Tibial nerve (tissue), 4 donors: ENCODE results near the gene RNFT2. TPM values are rescaled to one million over a fixed set of nuclear protein-coding genes. Genes with fewer than 3 reads are reported as not detected.

Experiments used
- DNase-seq, 2 donors: peaks; one replicate each; pipeline ENCODE4 v3.0.0-alpha.2; 2019; ENCODE audit warnings: low spot score in 2 of 2
- H3K27ac ChIP-seq, 4 donors: fragments of 200-600 bp; sonication (generic) in 3 of 4; one replicate each; pipeline ENCODE4 v1.5.1; 2017 to 2019; ENCODE audit warnings: mild to moderate bottlenecking in 1 of 4
- H3K27me3 ChIP-seq, 2 donors: fragments of 200-600 bp; sonication (generic) in 1 of 2; one replicate each; pipeline versions ENCODE4 v1.5.1 to v1.6.0; 2017 to 2019
- H3K36me3 ChIP-seq, 3 donors: fragments of 200-600 bp; sonication (generic); one replicate each; pipeline ENCODE4 v1.5.1; 2018 to 2019
- H3K4me1 ChIP-seq, 4 donors: fragments of 200-600 bp; sonication (generic) in 3 of 4; one replicate each; pipeline ENCODE4 v1.5.1; 2017 to 2019
- H3K4me3 ChIP-seq, 4 donors: fragments of 200-600 bp; sonication (generic) in 3 of 4; one replicate each; pipeline ENCODE4 v1.5.1; 2017 to 2019; ENCODE audit warnings: mild to moderate bottlenecking in 1 of 4, moderate library complexity in 1 of 4
- H3K9me3 ChIP-seq, 4 donors: fragments of 200-600 bp; sonication (generic) in 3 of 4; one replicate each; pipeline ENCODE4 v1.5.1; 2017 to 2019
- CTCF ChIP-seq, 5 experiments: fragments of 200-600 bp in 3 of 5; fragments of 450-650 bp in 2 of 5; sonication (generic) in 3 of 5; IDR thresholded peaks; one replicate each; pipeline ENCODE4 v1.5.1; 2016 to 2019; ENCODE audit warnings: antibody characterized with exemption in 5 of 5, mild to moderate bottlenecking in 3 of 5, moderate library complexity in 2 of 5
- EP300 ChIP-seq, 2 donors: sonication (generic); formaldehyde crosslinking; IDR thresholded peaks; one replicate each; pipeline ENCODE4 v1.6.1; 2017; ENCODE audit warnings: antibody characterized with exemption in 2 of 2, mild to moderate bottlenecking in 1 of 2
- POLR2A ChIP-seq, 2 donors: fragments of 450-650 bp; IDR thresholded peaks; one replicate each; pipeline ENCODE4 v1.6.1; 2017; ENCODE audit warnings: antibody characterized with exemption in 2 of 2, mild to moderate bottlenecking in 2 of 2, moderate library complexity in 2 of 2
- WGBS, 2 donors: methylation state at CpG; one replicate each; pipeline ENCODE4 v1.1.5; 2018; 5-methylcytosine and 5-hydroxymethylcytosine counted together
- total RNA-seq, 4 donors: library from RNA; depleted of rRNA; stranded (reverse); fragments of >200 nt; gene quantifications; one replicate each; pipeline ENCODE4 v1.1.0, GENCODE V29; 2016

Gene RNFT2
- 1 to 10 TPM in 3 of 4 donors, under 1 TPM in 1; 0.59 to 5.9 (median 2.5) TPM for total RNA-seq

- H3K36me3 ChIP-seq, result peaks cover 0 to 21% (median 0%) of the 10 kb centered on the region in 3 donors
- H3K4me3 ChIP-seq, result peak within 1 kb of the TSS; percentile 58 to 94 (median 79)
- peaks cover 0 to 20% (median 10%) of the 10 kb centered on the region in 4 donors for H3K4me1 ChIP-seq
- TF ChIP-seq CTCF (IDR thresholded peaks at IDR 0.05) (peak in 1 of 5 experiments; percentile 61), EP300 (IDR thresholded peaks at IDR 0.05) (peak; percentile 86), POLR2A (IDR thresholded peaks at IDR 0.05) (peak; percentile 80 to 91)
- peak within 1 kb of the TSS in 3 of 4 donors; percentile 80 to 87 (median 83) for H3K27ac ChIP-seq
- peak; percentile 98 to 99 for DNase-seq
- H3K27me3 ChIP-seq, result no peaks in the 10 kb centered on the region
- 0 to 2% methylated on average over 51 to 74 of the region's 80 CpGs for WGBS, 2 donors
- no peaks in the 10 kb centered on the region for H3K9me3 ChIP-seq
These were observed at the start of gene RNFT2, which contains the start of gene SPRING1 for GRCh38 chr12:116737774-116738657. TSS of gene RNFT2 (plus strand) at chr12:116738315. CDS start at chr12:116740498, 2,183 bp downstream. TSS of gene SPRING1 (minus strand) at chr12:116738069. CDS start at chr12:116737900, 169 bp downstream.

- peaks cover 0 to 43% of the 10 kb centered on the region in 2 donors for H3K27me3 ChIP-seq
- H3K9me3 ChIP-seq, result no peaks in the 10 kb centered on the region
- DNase-seq, result no peak
- no peak overlapping the region for H3K4me3 ChIP-seq
- TF ChIP-seq POLR2A (IDR thresholded peaks at IDR 0.05) (no peak), CTCF (IDR thresholded peaks at IDR 0.05) (no peak), EP300 (IDR thresholded peaks at IDR 0.05) (no peak)
- WGBS, 2 donors, result 75 to 80% methylated on average over 5 of the region's 5 CpGs
- H3K4me1 ChIP-seq, result peaks cover 0 to 16% (median 0%) of the 10 kb centered on the region in 4 donors
- no peak overlapping the region for H3K27ac ChIP-seq
- no peaks in the 10 kb centered on the region for H3K36me3 ChIP-seq
These were observed 48.6 kb upstream of the RNFT2 start for GRCh38 chr12:116689521-116689920.

GRCh38 chr12:116689979-116690744, 48.0 kb upstream of the RNFT2 start:
- Histone ChIP-seq H3K4me3 (no peak overlapping the region), H3K9me3 (no peaks in the 10 kb centered on the region), H3K27ac (no peak overlapping the region), H3K27me3 (peaks cover 0 to 47% of the 10 kb centered on the region in 2 donors), H3K4me1 (peaks cover 0 to 16% (median 0%) of the 10 kb centered on the region in 4 donors), H3K36me3 (no peaks in the 10 kb centered on the region)
- TF ChIP-seq POLR2A (IDR thresholded peaks at IDR 0.05) (no peak), EP300 (IDR thresholded peaks at IDR 0.05) (no peak), CTCF (IDR thresholded peaks at IDR 0.05) (no peak)
- DNase-seq, result no peak
- WGBS, 2 donors, result 58 to 69% methylated on average over 8 of the region's 8 CpGs

- 97 to 98% methylated on average over 7 of the region's 7 CpGs for WGBS, 2 donors
- H3K36me3 ChIP-seq, result no peaks in the 10 kb centered on the region
- H3K4me1 ChIP-seq, result peaks cover 0 to 16% (median 0%) of the 10 kb centered on the region in 4 donors
- no peak for DNase-seq
- no peaks in the 10 kb centered on the region for H3K9me3 ChIP-seq
- TF ChIP-seq CTCF (IDR thresholded peaks at IDR 0.05) (no peak), POLR2A (IDR thresholded peaks at IDR 0.05) (no peak), EP300 (IDR thresholded peaks at IDR 0.05) (no peak)
- no peak overlapping the region for H3K4me3 ChIP-seq
- H3K27me3 ChIP-seq, result peaks cover 0 to 47% of the 10 kb centered on the region in 2 donors
- H3K27ac ChIP-seq, result no peak overlapping the region
These were observed 46.9 kb upstream of the RNFT2 start for GRCh38 chr12:116691205-116691604.
